22Rv1 (cell line): ENCODE results near the gene SRSF9.

ENCODE experiments used
- ZFX ChIP-seq: fragments of 450-650 bp; IDR thresholded peaks from 2 replicates; pipeline ENCODE4 v1.6.1; 2017; ENCODE audit warnings: antibody characterized with exemption, borderline replicate concordance
- TF ChIP-seq, protein P1 (sequence below): fragments of 450-650 bp; IDR thresholded peaks from 2 replicates; pipeline ENCODE4 v1.5.1; 2017; ENCODE audit warnings: mild to moderate bottlenecking

DNA sequence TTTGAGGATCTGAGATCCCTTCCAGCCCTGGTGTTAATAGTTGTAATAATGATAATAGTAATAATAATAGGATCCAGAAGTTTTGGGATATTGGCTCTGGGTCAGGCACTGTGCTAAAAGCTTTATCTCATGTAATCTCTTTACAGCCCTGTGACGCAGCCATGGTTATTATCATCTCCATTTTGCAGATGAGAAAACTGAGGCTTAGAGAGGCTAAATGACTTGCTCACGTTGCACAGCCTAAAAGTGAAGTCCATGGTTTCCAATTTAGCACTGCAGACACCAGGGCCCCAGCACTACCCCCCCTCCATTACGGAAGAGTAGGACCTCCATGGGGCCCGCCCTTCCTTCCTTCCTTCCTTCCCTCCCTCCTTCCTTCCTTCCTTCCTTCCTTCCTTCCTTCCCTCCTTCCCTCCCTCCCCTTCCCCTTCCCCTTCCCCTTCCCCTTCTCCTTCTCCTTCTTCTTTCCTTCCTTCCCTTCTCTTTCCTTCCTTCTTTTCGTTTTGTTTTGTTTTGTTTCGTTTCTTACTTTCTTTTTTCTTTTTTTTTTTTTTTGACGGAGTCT is 46.6 kb downstream of the SRSF9 start:
- TF ChIP-seq, protein P1, sequence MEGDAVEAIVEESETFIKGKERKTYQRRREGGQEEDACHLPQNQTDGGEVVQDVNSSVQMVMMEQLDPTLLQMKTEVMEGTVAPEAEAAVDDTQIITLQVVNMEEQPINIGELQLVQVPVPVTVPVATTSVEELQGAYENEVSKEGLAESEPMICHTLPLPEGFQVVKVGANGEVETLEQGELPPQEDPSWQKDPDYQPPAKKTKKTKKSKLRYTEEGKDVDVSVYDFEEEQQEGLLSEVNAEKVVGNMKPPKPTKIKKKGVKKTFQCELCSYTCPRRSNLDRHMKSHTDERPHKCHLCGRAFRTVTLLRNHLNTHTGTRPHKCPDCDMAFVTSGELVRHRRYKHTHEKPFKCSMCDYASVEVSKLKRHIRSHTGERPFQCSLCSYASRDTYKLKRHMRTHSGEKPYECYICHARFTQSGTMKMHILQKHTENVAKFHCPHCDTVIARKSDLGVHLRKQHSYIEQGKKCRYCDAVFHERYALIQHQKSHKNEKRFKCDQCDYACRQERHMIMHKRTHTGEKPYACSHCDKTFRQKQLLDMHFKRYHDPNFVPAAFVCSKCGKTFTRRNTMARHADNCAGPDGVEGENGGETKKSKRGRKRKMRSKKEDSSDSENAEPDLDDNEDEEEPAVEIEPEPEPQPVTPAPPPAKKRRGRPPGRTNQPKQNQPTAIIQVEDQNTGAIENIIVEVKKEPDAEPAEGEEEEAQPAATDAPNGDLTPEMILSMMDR: no peak
- TF ChIP-seq ZFX: no peak
